GM23338 (cell line): ENCODE data around the gene KDM6A. TPM values are rescaled to one million over a fixed set of nuclear protein-coding genes. Genes with fewer than 3 reads are reported as not detected.

ENCODE experiments used
- ATAC-seq: fragments of 200-7000 bp; cut with Tn5 transposase; 3 replicates; pipeline ENCODE4 v1.9.1; 2020
- DNase-seq: peaks from one replicate; pipeline ENCODE4 v3.0.0-alpha.2; 2015; ENCODE audit warnings: low spot score
- H2AFZ ChIP-seq: fragments of 200-600 bp; sonication (generic); 2 replicates; pipeline ENCODE4 v1.8.0; 2016; ENCODE audit warnings: antibody characterized with exemption, mild to moderate bottlenecking, moderate library complexity
- H3F3A ChIP-seq: fragments of 200-600 bp; sonication (generic); replicated peaks from 2 replicates; pipeline ENCODE4 v1.8.0; 2017; ENCODE audit warnings: antibody characterized with exemption, mixed run types, low read depth
- H3K27ac ChIP-seq: fragments of 200-600 bp; sonication (generic); 2 replicates; pipeline ENCODE4 v1.6.1; 2016; ENCODE audit warnings: low read depth
- H3K27me3 ChIP-seq: fragments of 200-600 bp; sonication (generic); 2 replicates; pipeline ENCODE4 v1.8.0; 2016; ENCODE audit warnings: mild to moderate bottlenecking, mixed run types, moderate library complexity; ENCODE audit not compliant: insufficient read depth
- H3K36me3 ChIP-seq: fragments of 200-600 bp; sonication (generic); 2 replicates; pipeline ENCODE4 v1.8.0; 2016; ENCODE audit warnings: mild to moderate bottlenecking; ENCODE audit not compliant: insufficient read depth
- H3K4me1 ChIP-seq: fragments of 200-600 bp; sonication (generic); 2 replicates; pipeline ENCODE4 v1.8.0; 2016; ENCODE audit warnings: mild to moderate bottlenecking, moderate library complexity; ENCODE audit not compliant: insufficient read depth
- H3K4me2 ChIP-seq: fragments of 200-600 bp; sonication (generic); 2 replicates; pipeline ENCODE4 v1.7.1; 2017; ENCODE audit warnings: mixed run types
- H3K4me3 ChIP-seq: fragments of 200-600 bp; sonication (generic); 2 replicates; pipeline ENCODE4 v1.6.1; 2016; ENCODE audit warnings: mixed run types
- H3K79me2 ChIP-seq: fragments of 200-600 bp; sonication (generic); replicated peaks from 2 replicates; pipeline ENCODE4 v1.8.0; 2017; ENCODE audit warnings: mild to moderate bottlenecking; ENCODE audit not compliant: insufficient read depth
- H3K9me2 ChIP-seq: fragments of 200-600 bp; sonication (generic); 2 replicates; pipeline ENCODE4 v1.8.0; 2017; ENCODE audit not compliant: insufficient read depth
- H4K20me1 ChIP-seq: fragments of 200-600 bp; sonication (generic); replicated peaks from 2 replicates; pipeline ENCODE4 v1.8.0; 2017; ENCODE audit warnings: mild to moderate bottlenecking; ENCODE audit not compliant: insufficient read depth
- H3K27ac Mint-ChIP-seq: 2 replicates; pipeline ENCODE4 v1.8.0; 2020; ENCODE audit warnings: inconsistent platforms, mild to moderate bottlenecking, moderate library complexity, mixed read lengths
- H3K27me3 Mint-ChIP-seq: 3 replicates; pipeline ENCODE4 v1.8.0; 2022; ENCODE audit warnings: low read depth, mild to moderate bottlenecking, moderate library complexity, mixed read lengths, inconsistent platforms; ENCODE audit not compliant: insufficient read depth, poor library complexity
- H3K36me3 Mint-ChIP-seq: 3 replicates; pipeline ENCODE4 v1.8.0; 2021; ENCODE audit warnings: low read depth, mild to moderate bottlenecking, inconsistent platforms, moderate library complexity, mixed read lengths
- H3K4me1 Mint-ChIP-seq: 3 replicates; pipeline ENCODE4 v1.8.0; 2020; ENCODE audit warnings: mild to moderate bottlenecking, inconsistent platforms, mixed read lengths
- H3K4me3 Mint-ChIP-seq: 3 replicates; pipeline ENCODE4 v1.8.0; 2021; ENCODE audit warnings: moderate library complexity, mild to moderate bottlenecking, inconsistent platforms, mixed read lengths
- H3K9me3 Mint-ChIP-seq: 3 replicates; pipeline ENCODE4 v1.8.0; 2020; ENCODE audit warnings: moderate library complexity, mild to moderate bottlenecking, inconsistent platforms, mixed read lengths
- CREB1 ChIP-seq: fragments of 250-450 bp; sonication (Bioruptor Pico); IDR thresholded peaks from 2 replicates; pipeline ENCODE4 v1.5.0; 2020; ENCODE audit warnings: low read depth, mild to moderate bottlenecking, moderate library complexity
- EZH2 ChIP-seq: fragments of 200-600 bp; sonication (generic); IDR thresholded peaks from one replicate; pipeline ENCODE4 v1.8.0; 2017; ENCODE audit warnings: antibody characterized with exemption, mild to moderate bottlenecking, low read depth; ENCODE audit not compliant: unreplicated experiment
- EZH2phosphoT487 ChIP-seq: fragments of 200-600 bp; sonication (generic); IDR thresholded peaks from one replicate; pipeline ENCODE4 v1.8.1; 2018; ENCODE audit warnings: antibody characterized with exemption; ENCODE audit not compliant: unreplicated experiment
- JUNB ChIP-seq: IDR thresholded peaks from one replicate; pipeline ENCODE4 v1.6.1; 2016; ENCODE audit warnings: antibody characterized with exemption; ENCODE audit not compliant: unreplicated experiment
- NANOG ChIP-seq: IDR thresholded peaks from 2 replicates; pipeline ENCODE4 v1.6.1; 2016; ENCODE audit warnings: antibody characterized with exemption, borderline replicate concordance
- POLR2AphosphoS5 ChIP-seq: IDR thresholded peaks from 2 replicates; pipeline ENCODE4 v1.6.1; 2016; ENCODE audit warnings: antibody characterized with exemption, low read depth
- STAT1 ChIP-seq: IDR thresholded peaks from one replicate; pipeline ENCODE4 v1.6.1; 2016; ENCODE audit warnings: antibody characterized with exemption; ENCODE audit not compliant: unreplicated experiment
- ZNF114 ChIP-seq: fragments of 250-450 bp; sonication (Bioruptor Pico); IDR thresholded peaks from 2 replicates; pipeline ENCODE4 v1.5.0; 2020; ENCODE audit warnings: mild to moderate bottlenecking, moderate library complexity
- ZNF331 ChIP-seq: fragments of 250-450 bp; sonication (Bioruptor Pico); IDR thresholded peaks from 2 replicates; pipeline ENCODE4 v1.5.0; 2020; ENCODE audit warnings: low read depth, mild to moderate bottlenecking, moderate library complexity
- polyA plus RNA-seq: library from polyadenylated mRNA; unstranded; fragments of >200 nt; fragmentation: Nextera tagmentation; extraction: Ambion mirVana; gene quantifications from 2 replicates; pipeline ENCODE4 v1.2.1, GENCODE V29; 2016
- total RNA-seq: library from RNA; depleted of rRNA; stranded (reverse); fragments of >200 nt; shearing (Covaris generic); gene quantifications from 2 replicates; pipeline ENCODE4 v1.2.3, GENCODE V29; 2014
- TF ChIP-seq, protein P1 (sequence below): fragments of 250-450 bp; sonication (Bioruptor Pico); IDR thresholded peaks from 2 replicates; pipeline ENCODE4 v1.5.0; 2020; ENCODE audit warnings: mild to moderate bottlenecking, moderate library complexity
- TF ChIP-seq, protein P2 (sequence below): IDR thresholded peaks from 2 replicates; pipeline ENCODE4 v1.6.1; 2016; ENCODE audit warnings: antibody characterized with exemption
- TF ChIP-seq, protein P3 (sequence below), 2 experiments: fragments of 200-600 bp in 1 of 2; sonication (generic) in 1 of 2; conservative IDR thresholded peaks; 2 replicates each; pipeline versions ENCODE4 v1.5.1 to v1.6.1; 2016 to 2017; ENCODE audit warnings: antibody characterized with exemption in 2 of 2, low read depth in 2 of 2, mild to moderate bottlenecking in 2 of 2, moderate library complexity in 1 of 2
- TF ChIP-seq, protein P4 (sequence below): IDR thresholded peaks from one replicate; pipeline ENCODE4 v1.6.1; 2018; ENCODE audit warnings: antibody characterized with exemption; ENCODE audit not compliant: unreplicated experiment

Gene KDM6A
- total and polyA plus RNA-seq, 2 experiments from 2014 or later = 22.8 to 102 TPM

DNA sequence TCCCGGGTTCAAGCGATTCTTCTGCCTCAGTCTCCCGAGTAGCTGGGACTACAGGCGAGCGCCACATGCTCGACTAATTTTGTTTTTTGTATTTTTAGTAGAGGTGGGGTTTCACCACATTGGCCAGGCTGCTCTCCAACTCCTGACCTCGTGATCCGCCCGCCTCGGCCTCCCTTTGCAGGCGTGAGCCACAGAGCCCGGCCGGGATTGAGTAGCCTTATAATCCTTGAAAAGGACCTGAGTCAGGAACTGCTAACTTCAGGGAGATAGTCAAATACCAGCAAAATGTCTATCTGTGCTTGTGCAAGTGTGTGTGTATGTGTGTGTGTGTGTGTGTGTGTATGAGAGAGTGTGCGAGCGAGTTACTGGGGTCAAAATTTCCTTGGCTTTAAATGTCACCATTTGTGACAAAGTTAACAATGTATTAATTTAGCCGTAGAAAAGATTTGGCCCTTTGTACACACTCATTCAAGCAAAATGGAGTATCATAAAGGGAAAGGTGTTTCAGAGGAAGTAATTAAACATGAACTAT, 1.8 kb upstream of the KDM6A start:
- Histone ChIP-seq H3K27ac (peak overlapping the region; percentile 93; the same call in 1 of the 2 replicates), H3K79me2 (peaks cover 35% of the 10 kb centered on the region), H2AFZ (no peak overlapping the region), H3K36me3 (no peaks in the 10 kb centered on the region), H3K27me3 (no peaks in the 10 kb centered on the region), H3K4me2 (peak overlapping the region; percentile 83), H3F3A (no peaks in the 10 kb centered on the region), H3K4me1 (peaks cover 8% of the 10 kb centered on the region; the same call in 1 of the 2 replicates), H3K4me3 (peak overlapping the region; percentile 70), H4K20me1 (no peaks in the 10 kb centered on the region), H3K9me2 (no peaks in the 10 kb centered on the region)
- no peak for TF ChIP-seq EZH2
- TF ChIP-seq CREB1 (CRISPR knock-in tag) = no peak
- TF ChIP-seq, protein P1, sequence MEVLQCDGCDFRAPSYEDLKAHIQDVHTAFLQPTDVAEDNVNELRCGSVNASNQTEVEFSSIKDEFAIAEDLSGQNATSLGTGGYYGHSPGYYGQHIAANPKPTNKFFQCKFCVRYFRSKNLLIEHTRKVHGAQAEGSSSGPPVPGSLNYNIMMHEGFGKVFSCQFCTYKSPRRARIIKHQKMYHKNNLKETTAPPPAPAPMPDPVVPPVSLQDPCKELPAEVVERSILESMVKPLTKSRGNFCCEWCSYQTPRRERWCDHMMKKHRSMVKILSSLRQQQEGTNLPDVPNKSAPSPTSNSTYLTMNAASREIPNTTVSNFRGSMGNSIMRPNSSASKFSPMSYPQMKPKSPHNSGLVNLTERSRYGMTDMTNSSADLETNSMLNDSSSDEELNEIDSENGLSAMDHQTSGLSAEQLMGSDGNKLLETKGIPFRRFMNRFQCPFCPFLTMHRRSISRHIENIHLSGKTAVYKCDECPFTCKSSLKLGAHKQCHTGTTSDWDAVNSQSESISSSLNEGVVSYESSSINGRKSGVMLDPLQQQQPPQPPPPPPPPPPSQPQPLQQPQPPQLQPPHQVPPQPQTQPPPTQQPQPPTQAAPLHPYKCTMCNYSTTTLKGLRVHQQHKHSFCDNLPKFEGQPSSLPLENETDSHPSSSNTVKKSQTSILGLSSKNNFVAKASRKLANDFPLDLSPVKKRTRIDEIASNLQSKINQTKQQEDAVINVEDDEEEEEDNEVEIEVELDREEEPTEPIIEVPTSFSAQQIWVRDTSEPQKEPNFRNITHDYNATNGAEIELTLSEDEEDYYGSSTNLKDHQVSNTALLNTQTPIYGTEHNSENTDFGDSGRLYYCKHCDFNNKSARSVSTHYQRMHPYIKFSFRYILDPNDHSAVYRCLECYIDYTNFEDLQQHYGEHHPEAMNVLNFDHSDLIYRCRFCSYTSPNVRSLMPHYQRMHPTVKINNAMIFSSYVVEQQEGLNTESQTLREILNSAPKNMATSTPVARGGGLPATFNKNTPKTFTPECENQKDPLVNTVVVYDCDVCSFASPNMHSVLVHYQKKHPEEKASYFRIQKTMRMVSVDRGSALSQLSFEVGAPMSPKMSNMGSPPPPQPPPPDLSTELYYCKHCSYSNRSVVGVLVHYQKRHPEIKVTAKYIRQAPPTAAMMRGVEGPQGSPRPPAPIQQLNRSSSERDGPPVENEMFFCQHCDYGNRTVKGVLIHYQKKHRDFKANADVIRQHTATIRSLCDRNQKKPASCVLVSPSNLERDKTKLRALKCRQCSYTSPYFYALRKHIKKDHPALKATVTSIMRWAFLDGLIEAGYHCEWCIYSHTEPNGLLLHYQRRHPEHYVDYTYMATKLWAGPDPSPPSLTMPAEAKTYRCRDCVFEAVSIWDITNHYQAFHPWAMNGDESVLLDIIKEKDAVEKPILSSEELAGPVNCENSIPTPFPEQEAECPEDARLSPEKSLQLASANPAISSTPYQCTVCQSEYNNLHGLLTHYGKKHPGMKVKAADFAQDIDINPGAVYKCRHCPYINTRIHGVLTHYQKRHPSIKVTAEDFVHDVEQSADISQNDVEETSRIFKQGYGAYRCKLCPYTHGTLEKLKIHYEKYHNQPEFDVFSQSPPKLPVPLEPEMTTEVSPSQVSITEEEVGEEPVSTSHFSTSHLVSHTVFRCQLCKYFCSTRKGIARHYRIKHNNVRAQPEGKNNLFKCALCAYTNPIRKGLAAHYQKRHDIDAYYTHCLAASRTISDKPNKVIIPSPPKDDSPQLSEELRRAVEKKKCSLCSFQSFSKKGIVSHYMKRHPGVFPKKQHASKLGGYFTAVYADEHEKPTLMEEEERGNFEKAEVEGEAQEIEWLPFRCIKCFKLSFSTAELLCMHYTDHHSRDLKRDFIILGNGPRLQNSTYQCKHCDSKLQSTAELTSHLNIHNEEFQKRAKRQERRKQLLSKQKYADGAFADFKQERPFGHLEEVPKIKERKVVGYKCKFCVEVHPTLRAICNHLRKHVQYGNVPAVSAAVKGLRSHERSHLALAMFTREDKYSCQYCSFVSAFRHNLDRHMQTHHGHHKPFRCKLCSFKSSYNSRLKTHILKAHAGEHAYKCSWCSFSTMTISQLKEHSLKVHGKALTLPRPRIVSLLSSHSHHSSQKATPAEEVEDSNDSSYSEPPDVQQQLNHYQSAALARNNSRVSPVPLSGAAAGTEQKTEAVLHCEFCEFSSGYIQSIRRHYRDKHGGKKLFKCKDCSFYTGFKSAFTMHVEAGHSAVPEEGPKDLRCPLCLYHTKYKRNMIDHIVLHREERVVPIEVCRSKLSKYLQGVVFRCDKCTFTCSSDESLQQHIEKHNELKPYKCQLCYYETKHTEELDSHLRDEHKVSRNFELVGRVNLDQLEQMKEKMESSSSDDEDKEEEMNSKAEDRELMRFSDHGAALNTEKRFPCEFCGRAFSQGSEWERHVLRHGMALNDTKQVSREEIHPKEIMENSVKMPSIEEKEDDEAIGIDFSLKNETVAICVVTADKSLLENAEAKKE (CRISPR knock-in tag) = no peak
- TF ChIP-seq, protein P2, sequence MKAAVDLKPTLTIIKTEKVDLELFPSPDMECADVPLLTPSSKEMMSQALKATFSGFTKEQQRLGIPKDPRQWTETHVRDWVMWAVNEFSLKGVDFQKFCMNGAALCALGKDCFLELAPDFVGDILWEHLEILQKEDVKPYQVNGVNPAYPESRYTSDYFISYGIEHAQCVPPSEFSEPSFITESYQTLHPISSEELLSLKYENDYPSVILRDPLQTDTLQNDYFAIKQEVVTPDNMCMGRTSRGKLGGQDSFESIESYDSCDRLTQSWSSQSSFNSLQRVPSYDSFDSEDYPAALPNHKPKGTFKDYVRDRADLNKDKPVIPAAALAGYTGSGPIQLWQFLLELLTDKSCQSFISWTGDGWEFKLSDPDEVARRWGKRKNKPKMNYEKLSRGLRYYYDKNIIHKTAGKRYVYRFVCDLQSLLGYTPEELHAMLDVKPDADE = no peak
- no peak for TF ChIP-seq ZNF114 (CRISPR knock-in tag)
- TF ChIP-seq NANOG = no peak
- TF ChIP-seq, protein P3, sequence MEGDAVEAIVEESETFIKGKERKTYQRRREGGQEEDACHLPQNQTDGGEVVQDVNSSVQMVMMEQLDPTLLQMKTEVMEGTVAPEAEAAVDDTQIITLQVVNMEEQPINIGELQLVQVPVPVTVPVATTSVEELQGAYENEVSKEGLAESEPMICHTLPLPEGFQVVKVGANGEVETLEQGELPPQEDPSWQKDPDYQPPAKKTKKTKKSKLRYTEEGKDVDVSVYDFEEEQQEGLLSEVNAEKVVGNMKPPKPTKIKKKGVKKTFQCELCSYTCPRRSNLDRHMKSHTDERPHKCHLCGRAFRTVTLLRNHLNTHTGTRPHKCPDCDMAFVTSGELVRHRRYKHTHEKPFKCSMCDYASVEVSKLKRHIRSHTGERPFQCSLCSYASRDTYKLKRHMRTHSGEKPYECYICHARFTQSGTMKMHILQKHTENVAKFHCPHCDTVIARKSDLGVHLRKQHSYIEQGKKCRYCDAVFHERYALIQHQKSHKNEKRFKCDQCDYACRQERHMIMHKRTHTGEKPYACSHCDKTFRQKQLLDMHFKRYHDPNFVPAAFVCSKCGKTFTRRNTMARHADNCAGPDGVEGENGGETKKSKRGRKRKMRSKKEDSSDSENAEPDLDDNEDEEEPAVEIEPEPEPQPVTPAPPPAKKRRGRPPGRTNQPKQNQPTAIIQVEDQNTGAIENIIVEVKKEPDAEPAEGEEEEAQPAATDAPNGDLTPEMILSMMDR (conservative IDR thresholded peaks at IDR 0.05; ENCODE audit: low read depth in 2 of 2) = no peak
- TF ChIP-seq, protein P4, sequence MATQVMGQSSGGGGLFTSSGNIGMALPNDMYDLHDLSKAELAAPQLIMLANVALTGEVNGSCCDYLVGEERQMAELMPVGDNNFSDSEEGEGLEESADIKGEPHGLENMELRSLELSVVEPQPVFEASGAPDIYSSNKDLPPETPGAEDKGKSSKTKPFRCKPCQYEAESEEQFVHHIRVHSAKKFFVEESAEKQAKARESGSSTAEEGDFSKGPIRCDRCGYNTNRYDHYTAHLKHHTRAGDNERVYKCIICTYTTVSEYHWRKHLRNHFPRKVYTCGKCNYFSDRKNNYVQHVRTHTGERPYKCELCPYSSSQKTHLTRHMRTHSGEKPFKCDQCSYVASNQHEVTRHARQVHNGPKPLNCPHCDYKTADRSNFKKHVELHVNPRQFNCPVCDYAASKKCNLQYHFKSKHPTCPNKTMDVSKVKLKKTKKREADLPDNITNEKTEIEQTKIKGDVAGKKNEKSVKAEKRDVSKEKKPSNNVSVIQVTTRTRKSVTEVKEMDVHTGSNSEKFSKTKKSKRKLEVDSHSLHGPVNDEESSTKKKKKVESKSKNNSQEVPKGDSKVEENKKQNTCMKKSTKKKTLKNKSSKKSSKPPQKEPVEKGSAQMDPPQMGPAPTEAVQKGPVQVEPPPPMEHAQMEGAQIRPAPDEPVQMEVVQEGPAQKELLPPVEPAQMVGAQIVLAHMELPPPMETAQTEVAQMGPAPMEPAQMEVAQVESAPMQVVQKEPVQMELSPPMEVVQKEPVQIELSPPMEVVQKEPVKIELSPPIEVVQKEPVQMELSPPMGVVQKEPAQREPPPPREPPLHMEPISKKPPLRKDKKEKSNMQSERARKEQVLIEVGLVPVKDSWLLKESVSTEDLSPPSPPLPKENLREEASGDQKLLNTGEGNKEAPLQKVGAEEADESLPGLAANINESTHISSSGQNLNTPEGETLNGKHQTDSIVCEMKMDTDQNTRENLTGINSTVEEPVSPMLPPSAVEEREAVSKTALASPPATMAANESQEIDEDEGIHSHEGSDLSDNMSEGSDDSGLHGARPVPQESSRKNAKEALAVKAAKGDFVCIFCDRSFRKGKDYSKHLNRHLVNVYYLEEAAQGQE = no peak
- no peak for TF ChIP-seq EZH2phosphoT487
- no peak for TF ChIP-seq ZNF331
- no peak for TF ChIP-seq STAT1
- TF ChIP-seq POLR2AphosphoS5 = no peak
- TF ChIP-seq JUNB = no peak
- H3K36me3 Mint-ChIP-seq = 0 out of 3 replicates have a peak, but pooled peaks cover 5% of the 10 kb centered on the region
- no peaks in the 10 kb centered on the region for H3K27me3 Mint-ChIP-seq
- peaks cover 7% of the 10 kb centered on the region; the same call in 2 of the 3 replicates for H3K4me1 Mint-ChIP-seq
- H3K27ac Mint-ChIP-seq = peak overlapping the region; percentile 89
- DNase-seq (no peak), ATAC-seq (no peak)
- H3K4me3 Mint-ChIP-seq = peak overlapping the region; percentile 93
- H3K9me3 Mint-ChIP-seq = no peaks in the 10 kb centered on the region
